ENCODE results near the gene GAL3ST2.

DNA sequence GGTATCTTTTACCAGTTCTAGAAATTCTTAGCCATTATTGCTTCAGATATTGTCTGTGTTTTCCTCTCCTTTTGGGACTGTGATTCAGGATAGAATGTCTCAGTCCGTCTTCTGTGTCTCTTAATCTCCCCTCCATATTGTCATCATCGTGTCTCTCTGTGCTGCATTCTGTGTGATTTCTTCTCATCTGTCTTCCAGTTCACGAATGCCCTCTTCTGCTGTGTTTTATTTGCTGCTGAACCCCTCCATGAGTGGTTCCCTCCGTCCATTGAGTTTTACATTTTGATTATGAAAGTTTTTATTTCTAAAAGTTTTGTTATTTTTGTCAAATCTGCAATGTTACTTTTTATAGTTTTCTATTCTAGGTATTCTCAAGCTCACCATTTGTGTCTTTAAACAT is 30.5 kb upstream of the GAL3ST2 start:
- TF ChIP-seq NRF1 (IDR thresholded peaks at IDR 0.05; ENCODE audit: low read depth, low read length) (no peak), RCOR1 (IDR thresholded peaks at IDR 0.05; ENCODE audit: low read length) (no peak), RAD21 (IDR thresholded peaks at IDR 0.05; ENCODE audit: low read length) (no peak), EP300 (IDR thresholded peaks at IDR 0.05; ENCODE audit: borderline replicate concordance in 1 of 2, low read depth in 1 of 2, low read length in 1 of 2) (no peak), RXRA (IDR thresholded peaks at IDR 0.05; ENCODE audit: borderline replicate concordance, low read depth) (no peak), ELF1 (IDR thresholded peaks at IDR 0.05) (no peak)
- TF ChIP-seq, protein P1, sequence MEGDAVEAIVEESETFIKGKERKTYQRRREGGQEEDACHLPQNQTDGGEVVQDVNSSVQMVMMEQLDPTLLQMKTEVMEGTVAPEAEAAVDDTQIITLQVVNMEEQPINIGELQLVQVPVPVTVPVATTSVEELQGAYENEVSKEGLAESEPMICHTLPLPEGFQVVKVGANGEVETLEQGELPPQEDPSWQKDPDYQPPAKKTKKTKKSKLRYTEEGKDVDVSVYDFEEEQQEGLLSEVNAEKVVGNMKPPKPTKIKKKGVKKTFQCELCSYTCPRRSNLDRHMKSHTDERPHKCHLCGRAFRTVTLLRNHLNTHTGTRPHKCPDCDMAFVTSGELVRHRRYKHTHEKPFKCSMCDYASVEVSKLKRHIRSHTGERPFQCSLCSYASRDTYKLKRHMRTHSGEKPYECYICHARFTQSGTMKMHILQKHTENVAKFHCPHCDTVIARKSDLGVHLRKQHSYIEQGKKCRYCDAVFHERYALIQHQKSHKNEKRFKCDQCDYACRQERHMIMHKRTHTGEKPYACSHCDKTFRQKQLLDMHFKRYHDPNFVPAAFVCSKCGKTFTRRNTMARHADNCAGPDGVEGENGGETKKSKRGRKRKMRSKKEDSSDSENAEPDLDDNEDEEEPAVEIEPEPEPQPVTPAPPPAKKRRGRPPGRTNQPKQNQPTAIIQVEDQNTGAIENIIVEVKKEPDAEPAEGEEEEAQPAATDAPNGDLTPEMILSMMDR (IDR thresholded peaks at IDR 0.05) = no peak
- TF ChIP-seq, protein P2, sequence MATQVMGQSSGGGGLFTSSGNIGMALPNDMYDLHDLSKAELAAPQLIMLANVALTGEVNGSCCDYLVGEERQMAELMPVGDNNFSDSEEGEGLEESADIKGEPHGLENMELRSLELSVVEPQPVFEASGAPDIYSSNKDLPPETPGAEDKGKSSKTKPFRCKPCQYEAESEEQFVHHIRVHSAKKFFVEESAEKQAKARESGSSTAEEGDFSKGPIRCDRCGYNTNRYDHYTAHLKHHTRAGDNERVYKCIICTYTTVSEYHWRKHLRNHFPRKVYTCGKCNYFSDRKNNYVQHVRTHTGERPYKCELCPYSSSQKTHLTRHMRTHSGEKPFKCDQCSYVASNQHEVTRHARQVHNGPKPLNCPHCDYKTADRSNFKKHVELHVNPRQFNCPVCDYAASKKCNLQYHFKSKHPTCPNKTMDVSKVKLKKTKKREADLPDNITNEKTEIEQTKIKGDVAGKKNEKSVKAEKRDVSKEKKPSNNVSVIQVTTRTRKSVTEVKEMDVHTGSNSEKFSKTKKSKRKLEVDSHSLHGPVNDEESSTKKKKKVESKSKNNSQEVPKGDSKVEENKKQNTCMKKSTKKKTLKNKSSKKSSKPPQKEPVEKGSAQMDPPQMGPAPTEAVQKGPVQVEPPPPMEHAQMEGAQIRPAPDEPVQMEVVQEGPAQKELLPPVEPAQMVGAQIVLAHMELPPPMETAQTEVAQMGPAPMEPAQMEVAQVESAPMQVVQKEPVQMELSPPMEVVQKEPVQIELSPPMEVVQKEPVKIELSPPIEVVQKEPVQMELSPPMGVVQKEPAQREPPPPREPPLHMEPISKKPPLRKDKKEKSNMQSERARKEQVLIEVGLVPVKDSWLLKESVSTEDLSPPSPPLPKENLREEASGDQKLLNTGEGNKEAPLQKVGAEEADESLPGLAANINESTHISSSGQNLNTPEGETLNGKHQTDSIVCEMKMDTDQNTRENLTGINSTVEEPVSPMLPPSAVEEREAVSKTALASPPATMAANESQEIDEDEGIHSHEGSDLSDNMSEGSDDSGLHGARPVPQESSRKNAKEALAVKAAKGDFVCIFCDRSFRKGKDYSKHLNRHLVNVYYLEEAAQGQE (IDR thresholded peaks at IDR 0.05; ENCODE audit: low read depth, low read length) = no peak
